Measurements from ENCODE around the gene G2E3. TPM values are rescaled to one million over a fixed set of nuclear protein-coding genes. Genes with fewer than 3 reads are reported as not detected.
A peak's percentile ranks its signal among the peaks of the same experiment; 100 is the strongest.

G2E3 gene
- total RNA-seq, 1 experiment from 2014 or later: 27.8 TPM

GRCh38 chr14:30553311-30553989, 5.5 kb upstream of the G2E3 start:
- H3K4me2 ChIP-seq (ENCODE audit: low read length): peak overlapping the region; percentile 80
- ChIA-PET POLR2A (ENCODE audit: unreplicated experiment) (no interaction called here), CTCF (no interaction called here)
- no peaks in the 10 kb centered on the region for H4K20me1 ChIP-seq (ENCODE audit: low read length)
- ATAC-seq (peak; percentile 53), DNase-seq (peak; percentile 84)
- no peaks in the 10 kb centered on the region for H3K79me2 ChIP-seq (ENCODE audit: low read length)
- BruUV-seq (replicated peaks): TSS peak; percentile 47
- H3K9ac ChIP-seq (ENCODE audit: low read length): peak overlapping the region; percentile 15
- no peaks in the 10 kb centered on the region for H3K9me3 ChIP-seq (ENCODE audit: low read length)
- no peak for TF ChIP-seq CTCF (conservative IDR thresholded peaks at IDR 0.05; ENCODE audit: low read depth, low read length)
- peak overlapping the region; percentile 45 for H3K4me3 ChIP-seq (ENCODE audit: low read length)
- intact Hi-C loops (cut with micrococcal nuclease): no loop called here
- no peaks in the 10 kb centered on the region for H3K9me2 ChIP-seq (replicated peaks; ENCODE audit: low read length)
- H2AFZ ChIP-seq (ENCODE audit: low read length): peak overlapping the region; percentile 62
- H3K4me1 ChIP-seq (ENCODE audit: insufficient read depth, low read length): peaks cover 58% of the 10 kb centered on the region
- no peaks in the 10 kb centered on the region for H3K36me3 ChIP-seq (ENCODE audit: low read depth, low read length)
- H3K27me3 ChIP-seq (ENCODE audit: low read length): no peaks in the 10 kb centered on the region
- peaks cover 11% of the 10 kb centered on the region for H3F3A ChIP-seq (ENCODE audit: low read length, unreplicated experiment)
- H3K27ac ChIP-seq (ENCODE audit: low read length): peak overlapping the region; percentile 87

- BruUV-seq (replicated peaks): TSS peak; percentile 96
- intact Hi-C loops (cut with micrococcal nuclease): no loop called here
- Histone ChIP-seq H2AFZ (ENCODE audit: low read length) (peak overlapping the region; percentile 87), H3K9me2 (replicated peaks; ENCODE audit: low read length) (no peaks in the 10 kb centered on the region), H3K4me2 (ENCODE audit: low read length) (peak overlapping the region; percentile 87), H3K9me3 (ENCODE audit: low read length) (no peaks in the 10 kb centered on the region), H3K79me2 (ENCODE audit: low read length) (peaks cover 43% of the 10 kb centered on the region), H3K4me3 (ENCODE audit: low read length) (peak overlapping the region; percentile 96), H3K27me3 (ENCODE audit: low read length) (no peaks in the 10 kb centered on the region), H3K4me1 (ENCODE audit: insufficient read depth, low read length) (peaks cover 34% of the 10 kb centered on the region), H3K9ac (ENCODE audit: low read length) (peak overlapping the region; percentile 88), H3F3A (ENCODE audit: low read length, unreplicated experiment) (peaks cover 2% of the 10 kb centered on the region), H4K20me1 (ENCODE audit: low read length) (peaks cover 17% of the 10 kb centered on the region), H3K36me3 (ENCODE audit: low read depth, low read length) (peaks cover 5% of the 10 kb centered on the region; the same call in 1 of the 2 replicates), H3K27ac (ENCODE audit: low read length) (peak overlapping the region; percentile 72)
- CTCF ChIA-PET: no interaction called here
- TF ChIP-seq EZH2phosphoT487 (IDR thresholded peaks at IDR 0.05; ENCODE audit: borderline replicate concordance, low read length) (no peak), CTCF (conservative IDR thresholded peaks at IDR 0.05; ENCODE audit: low read depth, low read length) (no peak), EZH2 (IDR thresholded peaks at IDR 0.05; ENCODE audit: low read length, unreplicated experiment) (no peak)
- ATAC-seq (no peak), DNase-seq (no peak)
- POLR2A ChIA-PET (ENCODE audit: unreplicated experiment): no interaction called here
Measured at GRCh38 chr14:30558362-30558674, 640 bp upstream of the G2E3 start.

GRCh38 chr14:30559638-30560091, 707 bp downstream of the G2E3 start:
- Histone ChIP-seq H3K9me2 (replicated peaks; ENCODE audit: low read length) (no peaks in the 10 kb centered on the region), H3K27me3 (ENCODE audit: low read length) (no peaks in the 10 kb centered on the region), H4K20me1 (ENCODE audit: low read length) (peaks cover 23% of the 10 kb centered on the region), H2AFZ (ENCODE audit: low read length) (peak overlapping the region; percentile 87), H3K9ac (ENCODE audit: low read length) (peak overlapping the region; percentile 88), H3K4me2 (ENCODE audit: low read length) (peak overlapping the region; percentile 87), H3K36me3 (ENCODE audit: low read depth, low read length) (peaks cover 5% of the 10 kb centered on the region; the same call in 1 of the 2 replicates), H3K4me1 (ENCODE audit: insufficient read depth, low read length) (peaks cover 23% of the 10 kb centered on the region), H3K4me3 (ENCODE audit: low read length) (peak overlapping the region; percentile 96), H3K79me2 (ENCODE audit: low read length) (peaks cover 57% of the 10 kb centered on the region), H3F3A (ENCODE audit: low read length, unreplicated experiment) (no peaks in the 10 kb centered on the region), H3K27ac (ENCODE audit: low read length) (peak overlapping the region; percentile 72), H3K9me3 (ENCODE audit: low read length) (no peaks in the 10 kb centered on the region)
- ChIA-PET POLR2A (ENCODE audit: unreplicated experiment) (no interaction called here), CTCF (no interaction called here)
- peak; percentile 54 for DNase-seq
- ATAC-seq: peak; percentile 19; the same call in 1 of the 2 replicates
- BruUV-seq (replicated peaks): no TSS peak
- intact Hi-C loops (cut with micrococcal nuclease): loop anchor here (2.0 kb wide), 2 partner anchors 21 to 61 kb away; no protein-coding TSS in a partner anchor
- no peak for TF ChIP-seq EZH2phosphoT487 (IDR thresholded peaks at IDR 0.05; ENCODE audit: borderline replicate concordance, low read length)
- no peak for TF ChIP-seq EZH2 (IDR thresholded peaks at IDR 0.05; ENCODE audit: low read length, unreplicated experiment)
- no peak for TF ChIP-seq CTCF (conservative IDR thresholded peaks at IDR 0.05; ENCODE audit: low read depth, low read length)
